Motor neuron (in vitro differentiated cells): ENCODE measurements around the gene PI4KB. TPM values are rescaled to one million over a fixed set of nuclear protein-coding genes. Genes with fewer than 3 reads are reported as not detected.

ENCODE experiments used
- ATAC-seq, 8 experiments: fragments of 200-7000 bp; cut with Tn5 transposase; replicated peaks in 6 of 8; 2 replicates each; pipeline ENCODE4 v1.8.0; 2021; ENCODE audit warnings: mild to moderate bottlenecking in 8 of 8, moderate library complexity in 8 of 8
- H3K27ac ChIP-seq, 2 donors: fragments of 250-450 bp; sonication (Bioruptor Pico); 2 replicates each; pipeline ENCODE4 v1.9.0; 2021; ENCODE audit warnings: antibody characterized with exemption in 2 of 2, mild to moderate bottlenecking in 2 of 2, moderate library complexity in 1 of 2
- H3K4me1 ChIP-seq, 2 donors: fragments of 250-450 bp; sonication (Bioruptor Pico); replicated peaks in 1 of 2; 2 replicates each; pipeline ENCODE4 v1.6.1; 2021; ENCODE audit warnings: antibody characterized with exemption in 2 of 2, mild to moderate bottlenecking in 2 of 2, moderate library complexity in 1 of 2
- H3K4me3 ChIP-seq, 5 donors: fragments of 250-450 bp; sonication (Bioruptor Pico); 2 replicates each; pipeline ENCODE4 v1.9.0; 2021; ENCODE audit warnings: antibody characterized with exemption in 5 of 5, mild to moderate bottlenecking in 5 of 5, moderate library complexity in 4 of 5
- WGBS, 10 experiments: fragments of 450-650 bp; shearing (Covaris generic); methylation state at CpG; one replicate each; pipeline ENCODE4 v1.0.0; 2022; 5-methylcytosine and 5-hydroxymethylcytosine counted together
- in situ Hi-C, 9 experiments: fragments of 400-800 bp; cut with MboI; loops; one replicate each; pipeline ENCODE4 v1.15.0; 2021; ENCODE audit warnings: low sequenced_read_pairs in 9 of 9, low pct_unique_long_range_greater_than_20kb in 2 of 9; ENCODE audit not compliant: unreplicated experiment in 9 of 9
- total RNA-seq, 8 experiments: library from RNA; unstranded; fragments of 300-600 nt; gene quantifications; 2 replicates each; pipeline versions ENCODE4 v1.2.3 to v1.2.4, GENCODE V29; 2022

The PI4KB gene
- total RNA-seq, 8 experiments from 2014 or later: 45.0 to 64.7 (median 55.6) TPM

DNA sequence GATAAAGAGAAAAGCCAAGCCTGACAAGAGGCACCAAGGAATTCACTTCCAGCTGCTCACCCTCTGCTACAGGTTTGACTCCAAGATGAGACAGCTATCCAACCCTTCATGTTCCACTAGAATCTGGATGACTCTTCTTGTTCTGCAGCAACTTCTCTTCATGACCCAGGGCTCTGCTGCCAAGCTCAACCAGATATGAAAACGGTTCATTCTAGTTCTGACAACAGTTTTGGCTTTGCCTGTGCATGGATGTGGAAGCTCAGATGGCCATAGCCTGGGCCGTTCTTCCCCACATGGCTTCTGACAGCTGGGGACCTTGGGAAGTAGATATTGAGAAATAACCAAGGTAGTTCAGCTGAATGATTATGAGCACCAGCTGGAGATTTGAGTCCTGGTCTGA is 13.7 kb downstream of the PI4KB start:
- 0 to 100% (median 89%) methylated on average over 1 to 2 of the region's 2 CpGs; no CpG with 5 or more reads in 5 of the 10 experiments for WGBS, 10 experiments
- in situ Hi-C loops: no loop called here
- no peak for ATAC-seq
- no peak overlapping the region for H3K27ac ChIP-seq
- peaks cover 5 to 18% of the 10 kb centered on the region in 2 donors for H3K4me1 ChIP-seq
- no peak overlapping the region for H3K4me3 ChIP-seq

GRCh38 chr1:151312826-151313225 is 14.4 kb downstream of the PI4KB start:
- H3K27ac ChIP-seq: no peak overlapping the region
- 50 to 95% (median 88%) methylated on average over 1 to 8 of the region's 8 CpGs; no CpG with 5 or more reads in 3 of the 10 experiments for WGBS, 10 experiments
- in situ Hi-C loops: no loop called here
- ATAC-seq: no peak
- H3K4me1 ChIP-seq: peaks cover 5 to 18% of the 10 kb centered on the region in 2 donors
- no peak overlapping the region for H3K4me3 ChIP-seq

- ATAC-seq: no peak
- peak overlapping the region; percentile 87 to 88 for H3K27ac ChIP-seq
- H3K4me1 ChIP-seq: peaks cover 5 to 18% of the 10 kb centered on the region in 2 donors
- no peak overlapping the region for H3K4me3 ChIP-seq
- in situ Hi-C loops: no loop called here
- WGBS, 10 experiments: 41 to 100% (median 90%) methylated on average over 1 to 4 of the region's 4 CpGs; no CpG with 5 or more reads in 1 of the 10 experiments
These were observed 14.8 kb downstream of the PI4KB start for GRCh38 chr1:151312411-151312810.

GRCh38 chr1:151311589-151312331 is 15.5 kb downstream of the PI4KB start:
- in situ Hi-C loops: no loop called here
- WGBS, 10 experiments: 13 to 90% (median 65%) methylated on average over 1 to 7 of the region's 7 CpGs; no CpG with 5 or more reads in 2 of the 10 experiments
- Histone ChIP-seq H3K4me3 (no peak overlapping the region), H3K27ac (peak overlapping the region; percentile 87 to 88), H3K4me1 (peaks cover 5 to 18% of the 10 kb centered on the region in 2 donors)
- peak; percentile 88 to 99 (median 98) for ATAC-seq

- 0 to 100% (median 84%) methylated on average over 1 to 4 of the region's 4 CpGs; no CpG with 5 or more reads in 2 of the 10 experiments for WGBS, 10 experiments
- H3K27ac ChIP-seq: peak overlapping the region; percentile 71 to 82
These were observed 16.2 kb downstream of the PI4KB start for GRCh38 chr1:151311011-151311410.

GRCh38 chr1:151309811-151310323 is 17.3 kb downstream of the PI4KB start:
- in situ Hi-C loops: no loop called here
- 33 to 83% (median 44%) methylated on average over 1 to 2 of the region's 7 CpGs; no CpG with 5 or more reads in 6 of the 10 experiments for WGBS, 10 experiments
- ATAC-seq: peak in 1 of 8 experiments; percentile 60
- Histone ChIP-seq H3K4me1 (peaks cover 5 to 18% of the 10 kb centered on the region in 2 donors), H3K4me3 (no peak overlapping the region), H3K27ac (no peak overlapping the region)

More at GRCh38 chr1:151311011-151311410, 16.2 kb downstream of the PI4KB start:
- Histone ChIP-seq H3K4me3 (no peak overlapping the region), H3K4me1 (peaks cover 5 to 18% of the 10 kb centered on the region in 2 donors)
- in situ Hi-C loops: no loop called here
- no peak for ATAC-seq

- peaks cover 22 to 25% of the 10 kb centered on the region in 2 donors for H3K4me1 ChIP-seq
- ATAC-seq: peak in 5 of 8 experiments; percentile 80 to 83 (median 81)
- WGBS, 10 experiments: 10 to 100% (median 25%) methylated on average over 1 to 2 of the region's 2 CpGs; no CpG with 5 or more reads in 3 of the 10 experiments
- peak overlapping the region; percentile 53 to 60 for H3K27ac ChIP-seq
- no peak overlapping the region for H3K4me3 ChIP-seq
- in situ Hi-C loops: no loop called here
These were observed 32.3 kb downstream of the PI4KB start for GRCh38 chr1:151294742-151295462.

DNA sequence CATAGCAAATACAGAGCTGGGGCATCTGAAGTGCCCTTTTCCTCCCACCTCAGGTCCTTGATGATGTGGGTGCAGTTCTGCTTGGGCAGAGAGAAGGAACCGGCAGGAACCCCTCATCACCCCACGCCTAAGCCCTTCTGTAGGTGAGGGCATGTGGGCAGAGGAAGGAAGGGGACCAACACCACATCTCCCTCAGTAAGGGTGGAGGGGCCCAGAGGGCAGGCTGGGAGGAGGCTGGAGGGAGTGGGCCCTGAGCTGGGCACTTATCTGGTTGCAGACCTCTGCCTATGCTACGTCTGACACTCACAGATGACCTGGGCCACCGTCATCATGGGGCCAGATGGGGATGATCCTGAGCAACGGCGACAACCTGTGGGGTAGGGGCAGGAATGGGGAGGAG is 34.1 kb downstream of the PI4KB start:
- WGBS, 10 experiments: 40 to 100% methylated on average over 1 of the region's 6 CpGs; no CpG with 5 or more reads in 8 of the 10 experiments
- in situ Hi-C loops: no loop called here
- Histone ChIP-seq H3K4me1 (peaks cover 22 to 25% of the 10 kb centered on the region in 2 donors), H3K4me3 (no peak overlapping the region), H3K27ac (no peak overlapping the region)
- ATAC-seq: no peak

DNA sequence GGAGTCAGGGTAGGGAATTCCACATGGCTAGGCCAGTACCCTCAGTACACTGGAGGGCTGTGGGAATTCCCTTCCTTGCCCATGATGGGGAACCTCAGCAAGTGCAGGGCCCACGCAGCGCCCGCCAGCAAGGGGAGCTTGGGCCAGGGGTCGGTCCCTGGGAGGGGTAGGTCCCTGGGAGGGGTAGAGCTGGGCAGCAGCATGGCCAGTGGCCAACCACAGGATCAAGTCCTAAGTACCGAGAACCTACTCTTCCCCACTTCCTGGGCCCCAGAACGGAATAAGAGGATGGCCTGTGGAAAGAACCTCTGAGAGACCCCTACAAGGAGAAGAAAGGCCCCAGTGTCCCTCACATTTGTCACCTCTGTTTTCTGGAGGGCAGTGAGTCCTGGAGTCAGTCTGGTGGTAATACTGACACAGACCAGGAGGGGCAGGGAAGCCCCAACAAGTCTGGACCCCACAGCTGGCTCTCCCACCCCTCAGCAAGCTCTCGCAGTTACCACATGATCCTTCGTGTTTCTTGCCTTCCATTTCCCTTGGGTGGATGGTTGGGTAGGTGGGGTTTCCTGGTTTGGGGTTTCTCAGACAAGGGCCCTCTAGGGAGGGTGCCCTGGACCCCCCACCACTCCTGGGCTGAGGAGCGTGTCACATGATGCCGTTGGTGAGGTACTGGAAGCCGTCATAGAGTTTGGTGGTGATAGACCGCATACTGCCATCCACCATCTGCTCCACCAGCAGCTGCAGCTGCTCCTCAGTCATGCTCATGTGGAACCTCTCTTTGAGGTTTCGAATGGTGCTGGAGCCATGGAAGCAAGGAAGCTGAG is 34.8 kb downstream of the PI4KB start:
- Histone ChIP-seq H3K4me3 (no peak overlapping the region), H3K4me1 (peaks cover 22 to 25% of the 10 kb centered on the region in 2 donors), H3K27ac (no peak overlapping the region)
- peak in 1 of 8 experiments; percentile 25 for ATAC-seq
- in situ Hi-C loops: no loop called here
- 87 to 100% (median 99%) methylated on average over 1 to 9 of the region's 13 CpGs; no CpG with 5 or more reads in 4 of the 10 experiments for WGBS, 10 experiments

DNA sequence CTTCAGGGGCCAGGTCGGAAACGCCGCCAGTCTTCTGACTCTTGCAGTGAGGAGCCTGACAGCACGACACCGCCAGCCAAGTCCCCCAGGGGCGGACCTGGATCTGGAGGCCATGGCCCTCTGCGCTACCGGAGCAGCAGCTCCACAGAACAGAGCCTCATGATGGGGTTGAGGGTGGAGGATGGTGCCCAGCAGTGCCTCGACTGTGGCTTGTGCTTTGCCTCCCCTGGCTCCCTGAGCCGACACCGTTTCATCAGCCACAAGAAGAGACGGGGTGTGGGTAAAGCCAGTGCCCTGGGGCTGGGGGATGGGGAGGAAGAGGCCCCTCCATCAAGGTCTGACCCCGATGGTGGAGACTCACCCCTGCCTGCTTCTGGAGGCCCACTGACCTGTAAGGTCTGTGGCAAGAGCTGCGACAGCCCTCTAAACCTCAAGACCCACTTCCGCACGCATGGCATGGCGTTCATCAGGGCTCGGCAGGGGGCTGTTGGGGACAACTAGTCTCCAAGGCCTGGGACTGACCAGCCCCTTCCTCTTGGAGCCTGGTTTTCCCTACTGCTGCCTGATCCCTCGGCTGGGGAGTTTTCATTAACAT is 36.4 kb downstream of the PI4KB start:
- no peak overlapping the region for H3K27ac ChIP-seq
- no peak overlapping the region for H3K4me3 ChIP-seq
- no peak for ATAC-seq
- 40 to 100% (median 85%) methylated on average over 1 to 7 of the region's 19 CpGs; no CpG with 5 or more reads in 4 of the 10 experiments for WGBS, 10 experiments
- in situ Hi-C loops: no loop called here
- peaks cover 22 to 23% of the 10 kb centered on the region in 2 donors for H3K4me1 ChIP-seq

GRCh38 chr1:151289991-151290708 is 37.1 kb downstream of the PI4KB start:
- H3K4me3 ChIP-seq: no peak overlapping the region
- no peak for ATAC-seq
- WGBS, 10 experiments: 92 to 100% (median 100%) methylated on average over 1 to 16 of the region's 21 CpGs; no CpG with 5 or more reads in 4 of the 10 experiments
- H3K27ac ChIP-seq: no peak overlapping the region
- in situ Hi-C loops: no loop called here
- peaks cover 16 to 17% of the 10 kb centered on the region in 2 donors for H3K4me1 ChIP-seq
